ENCODE measurements around the gene HOXA7.

HOXA7 gene

GRCh38 chr7:27172823-27173510, 16.5 kb upstream of the HOXA7 start:
- DNase-seq = peak; percentile 20
- no peak overlapping the region for H3K4me3 Mint-ChIP-seq
- CTCF ChIA-PET = interaction anchor here (2.3 kb wide), 1 partner anchor 23 kb away, joined by 6 read pairs; no protein-coding TSS in a partner anchor
- peaks cover 98% of the 10 kb centered on the region for H3K27me3 Mint-ChIP-seq
- no peaks in the 10 kb centered on the region for H3K9me3 Mint-ChIP-seq
- H3K27ac Mint-ChIP-seq = peak overlapping the region; percentile 68
- H3K4me1 Mint-ChIP-seq = peaks cover 10% of the 10 kb centered on the region
- peaks cover 8% of the 10 kb centered on the region for H3K36me3 Mint-ChIP-seq

- CTCF ChIA-PET = interaction anchor here (2.3 kb wide), 1 partner anchor 24 kb away, joined by 6 read pairs; no protein-coding TSS in a partner anchor
- peak; percentile 17 for DNase-seq
Measured at GRCh38 chr7:27172315-27172774, 15.9 kb upstream of the HOXA7 start.

GRCh38 chr7:27171637-27172314, 15.3 kb upstream of the HOXA7 start:
- peak overlapping the region; percentile 68 for H3K27ac Mint-ChIP-seq

More at GRCh38 chr7:27172315-27172774, 15.9 kb upstream of the HOXA7 start:
- Mint-ChIP-seq H3K27ac (peak overlapping the region; percentile 68), H3K9me3 (no peaks in the 10 kb centered on the region), H3K36me3 (peaks cover 8% of the 10 kb centered on the region), H3K27me3 (peaks cover 98% of the 10 kb centered on the region), H3K4me1 (peaks cover 10% of the 10 kb centered on the region), H3K4me3 (peak overlapping the region; percentile 27)

GRCh38 chr7:27171325-27171636, 14.8 kb upstream of the HOXA7 start:
- DNase-seq = no peak
- no peaks in the 10 kb centered on the region for H3K9me3 Mint-ChIP-seq
- no peak overlapping the region for H3K4me3 Mint-ChIP-seq
- CTCF ChIA-PET = interaction anchor here (2.3 kb wide), 1 partner anchor 25 kb away, joined by 6 read pairs; no protein-coding TSS in a partner anchor
- peaks cover 8% of the 10 kb centered on the region for H3K36me3 Mint-ChIP-seq
- H3K27me3 Mint-ChIP-seq = peaks cover 98% of the 10 kb centered on the region
- H3K27ac Mint-ChIP-seq = peak overlapping the region; percentile 67
- peaks cover 14% of the 10 kb centered on the region for H3K4me1 Mint-ChIP-seq

More at GRCh38 chr7:27171637-27172314, 15.3 kb upstream of the HOXA7 start:
- DNase-seq = peak; percentile 19
- Mint-ChIP-seq H3K9me3 (no peaks in the 10 kb centered on the region), H3K4me1 (peaks cover 14% of the 10 kb centered on the region), H3K36me3 (peaks cover 8% of the 10 kb centered on the region), H3K27me3 (peaks cover 98% of the 10 kb centered on the region), H3K4me3 (peak overlapping the region; percentile 27)
- CTCF ChIA-PET = interaction anchor here (2.3 kb wide), 1 partner anchor 24 kb away, joined by 6 read pairs; no protein-coding TSS in a partner anchor

GRCh38 chr7:27170426-27171324, 14.2 kb upstream of the HOXA7 start:
- peak overlapping the region; percentile 79 for H3K27ac Mint-ChIP-seq
- CTCF ChIA-PET = interaction anchor here (0.6 to 2.3 kb wide), 2 partner anchors 25 to 768 kb away, joined by 4 to 6 read pairs; no protein-coding TSS in a partner anchor

GRCh38 chr7:27169658-27170425, 13.4 kb upstream of the HOXA7 start:
- Mint-ChIP-seq H3K9me3 (no peaks in the 10 kb centered on the region), H3K27ac (peak overlapping the region; percentile 83), H3K4me3 (no peak overlapping the region), H3K27me3 (peaks cover 98% of the 10 kb centered on the region), H3K4me1 (peaks cover 14% of the 10 kb centered on the region), H3K36me3 (peaks cover 7% of the 10 kb centered on the region)
- CTCF ChIA-PET = no interaction called here
- no peak for DNase-seq

More at GRCh38 chr7:27170426-27171324, 14.2 kb upstream of the HOXA7 start:
- peaks cover 98% of the 10 kb centered on the region for H3K27me3 Mint-ChIP-seq
- no peaks in the 10 kb centered on the region for H3K9me3 Mint-ChIP-seq
- no peak for DNase-seq
- H3K36me3 Mint-ChIP-seq = peaks cover 8% of the 10 kb centered on the region
- H3K4me3 Mint-ChIP-seq = no peak overlapping the region
- peaks cover 14% of the 10 kb centered on the region for H3K4me1 Mint-ChIP-seq

- Mint-ChIP-seq H3K9me3 (no peaks in the 10 kb centered on the region), H3K4me3 (peak overlapping the region; percentile 15), H3K36me3 (peaks cover 6% of the 10 kb centered on the region), H3K27me3 (peaks cover 99% of the 10 kb centered on the region), H3K27ac (peak overlapping the region; percentile 33), H3K4me1 (peaks cover 12% of the 10 kb centered on the region)
- no peak for DNase-seq
- CTCF ChIA-PET = interaction anchor here (1.4 to 1.6 kb wide), 3 partner anchors 11 to 74 kb away, joined by 3 to 8 read pairs (median 4); partner anchors contain the start of genes EVX1 and HOXA6
Measured at GRCh38 chr7:27168265-27168947, 11.9 kb upstream of the HOXA7 start.

GRCh38 chr7:27167916-27168264, 11.4 kb upstream of the HOXA7 start:
- Mint-ChIP-seq H3K36me3 (peaks cover 5% of the 10 kb centered on the region), H3K4me1 (peaks cover 12% of the 10 kb centered on the region), H3K4me3 (peak overlapping the region; percentile 28), H3K27ac (peak overlapping the region; percentile 24), H3K27me3 (peaks cover 99% of the 10 kb centered on the region), H3K9me3 (no peaks in the 10 kb centered on the region)
- no peak for DNase-seq
- CTCF ChIA-PET = interaction anchor here (1.4 to 1.6 kb wide), 3 partner anchors 12 to 74 kb away, joined by 3 to 8 read pairs (median 4); partner anchors contain the start of genes EVX1 and HOXA6

- DNase-seq = no peak
- no peaks in the 10 kb centered on the region for H3K9me3 Mint-ChIP-seq
- CTCF ChIA-PET = interaction anchor here (0.8 to 1.6 kb wide), 2 partner anchors 13 to 20 kb away, joined by 3 to 4 read pairs; no protein-coding TSS in a partner anchor
- H3K27ac Mint-ChIP-seq = peak overlapping the region; percentile 87
- peaks cover 1% of the 10 kb centered on the region for H3K36me3 Mint-ChIP-seq
- H3K4me3 Mint-ChIP-seq = peak overlapping the region; percentile 37
- H3K4me1 Mint-ChIP-seq = peaks cover 10% of the 10 kb centered on the region
- peaks cover 99% of the 10 kb centered on the region for H3K27me3 Mint-ChIP-seq
Measured at GRCh38 chr7:27166531-27167505, 10.3 kb upstream of the HOXA7 start.

GRCh38 chr7:27165996-27166530, 9.6 kb upstream of the HOXA7 start:
- no peak for DNase-seq
- Mint-ChIP-seq H3K36me3 (no peaks in the 10 kb centered on the region), H3K4me1 (peaks cover 11% of the 10 kb centered on the region), H3K27me3 (peaks cover 99% of the 10 kb centered on the region), H3K27ac (peak overlapping the region; percentile 87), H3K4me3 (peak overlapping the region; percentile 41), H3K9me3 (no peaks in the 10 kb centered on the region)
- CTCF ChIA-PET = interaction anchor here (0.8 kb wide), 1 partner anchor 21 kb away, joined by 3 read pairs; no protein-coding TSS in a partner anchor

GRCh38 chr7:27165089-27165995, 8.9 kb upstream of the HOXA7 start, which contains the start of gene HOXA9:
Gene HOXA9, minus strand, starts transcription at chr7:27165537. Its CDS starts 80 bp downstream, at chr7:27165457.
- DNase-seq = no peak
- Mint-ChIP-seq H3K27me3 (peaks cover 99% of the 10 kb centered on the region), H3K9me3 (no peaks in the 10 kb centered on the region), H3K36me3 (no peaks in the 10 kb centered on the region), H3K27ac (peak within 1 kb of the TSS; percentile 87), H3K4me1 (peaks cover 13% of the 10 kb centered on the region), H3K4me3 (peak within 1 kb of the TSS; percentile 41)
- CTCF ChIA-PET = no interaction called here

Measured in activated naive CD4-positive, alpha-beta T cell treated with anti-CD3 and anti-CD28 coated beads, Interleukin-2, amount 10 ng/mL, durations not matched to agents 7 days and 5 days (primary cell).